DOHH2 (cell line): ENCODE data around the gene DOK7.

Source experiments
- EZH2phosphoT487 ChIP-seq: fragments of 200-600 bp; sonication (generic); IDR thresholded peaks from 2 replicates; pipeline ENCODE4 v1.6.1; 2017; ENCODE audit warnings: borderline replicate concordance, mild to moderate bottlenecking, antibody characterized with exemption, low read length, moderate library complexity, mixed read lengths
- TF ChIP-seq, protein P1 (sequence below): fragments of 200-600 bp; sonication (generic); IDR thresholded peaks from one replicate; pipeline ENCODE4 v1.5.1; 2014; ENCODE audit warnings: antibody characterized with exemption, mild to moderate bottlenecking, low read depth, low read length; ENCODE audit not compliant: poor library complexity, severe bottlenecking

DNA sequence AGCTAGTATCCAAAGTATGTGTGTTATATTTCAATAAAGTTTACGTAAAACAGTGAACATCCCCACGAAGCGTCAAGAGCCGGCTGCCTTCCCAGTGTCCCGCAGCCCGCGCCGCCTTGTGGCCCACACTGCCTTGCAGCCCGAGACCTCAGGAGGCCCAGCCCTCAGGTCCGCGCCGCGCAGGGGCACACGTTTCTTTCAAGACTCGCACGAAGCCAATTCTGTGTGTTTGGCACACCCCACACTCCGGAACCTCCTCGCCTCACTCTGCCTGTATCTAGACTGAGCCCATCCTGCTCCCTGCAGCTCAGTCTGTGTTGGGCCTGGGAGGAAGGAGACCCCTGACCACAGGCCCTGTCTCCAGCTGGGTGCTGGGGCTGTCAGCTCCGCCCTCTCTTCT, 63.4 kb downstream of the DOK7 start:
- TF ChIP-seq, protein P1, sequence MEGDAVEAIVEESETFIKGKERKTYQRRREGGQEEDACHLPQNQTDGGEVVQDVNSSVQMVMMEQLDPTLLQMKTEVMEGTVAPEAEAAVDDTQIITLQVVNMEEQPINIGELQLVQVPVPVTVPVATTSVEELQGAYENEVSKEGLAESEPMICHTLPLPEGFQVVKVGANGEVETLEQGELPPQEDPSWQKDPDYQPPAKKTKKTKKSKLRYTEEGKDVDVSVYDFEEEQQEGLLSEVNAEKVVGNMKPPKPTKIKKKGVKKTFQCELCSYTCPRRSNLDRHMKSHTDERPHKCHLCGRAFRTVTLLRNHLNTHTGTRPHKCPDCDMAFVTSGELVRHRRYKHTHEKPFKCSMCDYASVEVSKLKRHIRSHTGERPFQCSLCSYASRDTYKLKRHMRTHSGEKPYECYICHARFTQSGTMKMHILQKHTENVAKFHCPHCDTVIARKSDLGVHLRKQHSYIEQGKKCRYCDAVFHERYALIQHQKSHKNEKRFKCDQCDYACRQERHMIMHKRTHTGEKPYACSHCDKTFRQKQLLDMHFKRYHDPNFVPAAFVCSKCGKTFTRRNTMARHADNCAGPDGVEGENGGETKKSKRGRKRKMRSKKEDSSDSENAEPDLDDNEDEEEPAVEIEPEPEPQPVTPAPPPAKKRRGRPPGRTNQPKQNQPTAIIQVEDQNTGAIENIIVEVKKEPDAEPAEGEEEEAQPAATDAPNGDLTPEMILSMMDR, result no peak
- no peak for TF ChIP-seq EZH2phosphoT487
